GM19438 (cell line): ENCODE results near the gene NOL6.

Experiments used
- ATAC-seq: cut with Tn5 transposase; IDR thresholded peaks from one replicate; pipeline ENCODE4 v1.9.1; 2021; ENCODE audit warnings: low read depth; ENCODE audit not compliant: unreplicated experiment

NOL6 gene

GRCh38 chr9:33453999-33454660, 19.6 kb downstream of the NOL6 start:
- no peak for ATAC-seq

- no peak for ATAC-seq
Measured at GRCh38 chr9:33453286-33453860, 20.4 kb downstream of the NOL6 start.

- no peak for ATAC-seq
Measured at GRCh38 chr9:33452828-33453271, 20.9 kb downstream of the NOL6 start.

GRCh38 chr9:33450621-33451146, 23.0 kb downstream of the NOL6 start:
- ATAC-seq: no peak

GRCh38 chr9:33449715-33450114, 24.0 kb downstream of the NOL6 start:
- no peak for ATAC-seq

- no peak for ATAC-seq
Measured at GRCh38 chr9:33447799-33448553, 25.7 kb downstream of the NOL6 start.

GRCh38 chr9:33446946-33447798, 26.6 kb downstream of the NOL6 start, which contains the start of gene AQP3:
Gene AQP3 (minus strand): TSS chr9:33447593. CDS start chr9:33447530, 63 bp downstream.
- ATAC-seq: peak; percentile 25

- peak; percentile 89 for ATAC-seq
Measured at GRCh38 chr9:33446240-33446945, 27.3 kb downstream of the NOL6 start.

GRCh38 chr9:33445389-33446239, 28.1 kb downstream of the NOL6 start:
- ATAC-seq: no peak

GRCh38 chr9:33443464-33444154, 30.1 kb downstream of the NOL6 start:
- ATAC-seq: no peak

GRCh38 chr9:33443047-33443446, 30.7 kb downstream of the NOL6 start:
- no peak for ATAC-seq

- ATAC-seq: no peak
Measured at GRCh38 chr9:33442125-33442524, 31.6 kb downstream of the NOL6 start.

- no peak for ATAC-seq
Measured at GRCh38 chr9:33440609-33441008, 33.1 kb downstream of the NOL6 start.

- no peak for ATAC-seq
Measured at GRCh38 chr9:33440204-33440603, 33.5 kb downstream of the NOL6 start.

- no peak for ATAC-seq
Measured at GRCh38 chr9:33439731-33440130, 34.0 kb downstream of the NOL6 start.

- ATAC-seq: no peak
Measured at GRCh38 chr9:33438926-33439680, 34.6 kb downstream of the NOL6 start.

GRCh38 chr9:33437898-33438297, 35.8 kb downstream of the NOL6 start:
- ATAC-seq: no peak

- ATAC-seq: no peak
Measured at GRCh38 chr9:33437205-33437604, 36.5 kb downstream of the NOL6 start.
